Thymus (tissue), 11 donors: ENCODE measurements around the gene FAM117A. TPM values are rescaled to one million over a fixed set of nuclear protein-coding genes. Genes with fewer than 3 reads are reported as not detected.
"Not testable (repeated sequence)": the region's sequence is repeated elsewhere in the genome, so short reads cannot be mapped to it uniquely, and the experiment has no call there.

Source experiments
- DNase-seq, 9 donors: peaks; one replicate each; pipeline ENCODE4 v3.0.0-alpha.2; 2013; ENCODE audit warnings: low spot score in 9 of 9, low read depth in 6 of 9, missing footprints in 1 of 9
- H3K27ac ChIP-seq, 2 donors: one replicate each; pipeline ENCODE4 v1.5.1; 2013; ENCODE audit warnings: control low read depth in 1 of 2, low read depth in 1 of 2, low read length in 1 of 2, mild to moderate bottlenecking in 1 of 2, moderate library complexity in 1 of 2
- H3K27me3 ChIP-seq, 2 donors: one replicate each; pipeline ENCODE4 v1.5.1; 2013; ENCODE audit warnings: low read length in 1 of 2; ENCODE audit not compliant: control insufficient read depth in 2 of 2, insufficient read depth in 1 of 2
- H3K36me3 ChIP-seq, 2 donors: one replicate each; pipeline ENCODE4 v1.5.1; 2013; ENCODE audit warnings: low read length in 1 of 2, mild to moderate bottlenecking in 1 of 2, moderate library complexity in 1 of 2; ENCODE audit not compliant: control insufficient read depth in 2 of 2, insufficient read depth in 2 of 2
- H3K4me1 ChIP-seq, 2 donors: one replicate each; pipeline ENCODE4 v1.5.1; 2013; ENCODE audit warnings: low read length in 2 of 2; ENCODE audit not compliant: control insufficient read depth in 2 of 2, insufficient read depth in 2 of 2
- H3K4me3 ChIP-seq, 2 donors: one replicate each; pipeline ENCODE4 v1.5.1; 2013; ENCODE audit warnings: low read length in 2 of 2, control low read depth in 1 of 2, mild to moderate bottlenecking in 1 of 2
- H3K9me3 ChIP-seq, 2 donors: one replicate each; pipeline ENCODE4 v1.5.1; 2013; ENCODE audit warnings: low read length in 1 of 2, mild to moderate bottlenecking in 1 of 2; ENCODE audit not compliant: control insufficient read depth in 2 of 2, insufficient read depth in 1 of 2
- WGBS: extraction: QIAGEN DNeasy Blood & Tissue Kit; methylation state at CpG from one replicate; pipeline ENCODE4 v1.1.7; 2013; 5-methylcytosine and 5-hydroxymethylcytosine counted together
- polyA plus RNA-seq: library from polyadenylated mRNA; stranded (reverse); fragments of 200-250 nt; gene quantifications from one replicate; pipeline ENCODE4 v1.2.3, GENCODE V29; 2013
- total RNA-seq: library from RNA; stranded (reverse); fragments of 120-200 nt; gene quantifications from one replicate; pipeline ENCODE4 v1.2.4, GENCODE V29; 2013
- donor health status: healthy.

Gene FAM117A
- total and polyA plus RNA-seq, 2 donors = 10.3 to 13.6 TPM

DNA sequence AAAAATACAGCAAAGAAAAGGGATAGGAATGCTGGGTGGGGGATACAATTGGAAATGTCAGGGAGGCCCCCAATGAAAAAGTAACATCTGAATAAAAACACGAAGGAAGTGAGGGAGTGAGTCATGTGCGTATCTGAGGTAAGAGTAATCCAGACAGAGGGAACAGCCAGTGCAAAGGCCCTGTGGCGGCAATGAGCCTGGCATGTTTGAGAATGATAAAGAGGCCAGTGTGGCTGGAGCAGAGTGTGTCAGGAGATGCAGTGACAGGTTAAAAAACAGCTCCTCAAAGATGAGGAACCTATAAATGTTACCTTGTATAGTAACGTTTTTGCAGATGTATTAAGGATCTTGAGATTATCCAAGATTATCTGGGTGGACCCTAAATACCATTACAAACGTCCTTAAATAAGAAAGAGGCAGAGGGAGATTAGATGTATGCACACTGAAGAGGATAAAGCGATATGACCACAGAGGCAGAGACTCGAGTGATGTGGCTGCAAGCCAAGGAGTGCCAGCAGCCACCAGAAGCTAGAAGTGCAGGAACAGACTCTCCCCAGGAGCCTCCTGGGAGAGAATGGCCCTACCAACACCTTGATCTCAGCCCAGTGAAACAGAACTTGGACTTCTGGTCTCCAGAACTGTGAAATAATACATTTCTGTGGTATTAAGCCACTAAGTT, 38.3 kb downstream of the FAM117A start:
- 97% methylated on average over 7 of the region's 7 CpGs for WGBS
- Histone ChIP-seq H3K36me3 (peaks cover 28 to 51% of the 10 kb centered on the region in 2 donors), H3K27ac (no peak overlapping the region), H3K4me3 (no peak overlapping the region), H3K9me3 (peaks cover 0 to 3% of the 10 kb centered on the region in 2 donors), H3K27me3 (no peaks in the 10 kb centered on the region), H3K4me1 (peaks cover 25 to 46% of the 10 kb centered on the region in 2 donors)
- DNase-seq = no peak

DNA sequence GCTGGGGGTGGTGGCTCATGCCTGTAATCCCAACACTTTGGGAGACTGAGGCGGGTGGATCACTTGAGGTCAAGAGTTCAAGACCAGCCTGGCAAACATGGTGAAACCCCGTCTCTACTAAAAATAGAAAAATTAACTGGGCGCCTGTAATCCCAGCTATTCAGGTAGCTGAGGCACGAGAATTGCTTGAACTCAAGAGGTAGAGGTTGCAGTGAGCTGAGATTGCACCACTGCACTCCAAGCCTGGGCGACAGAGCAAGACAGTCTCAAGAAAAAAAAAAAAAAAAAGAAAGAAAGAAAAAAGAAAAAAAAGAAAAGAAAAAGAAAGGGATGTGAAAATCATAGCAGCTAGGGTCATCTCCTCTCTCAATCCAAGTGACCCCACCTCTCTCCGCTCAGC, 39.4 kb downstream of the FAM117A start:
- peaks cover 18 to 36% of the 10 kb centered on the region in 2 donors for H3K4me1 ChIP-seq
- not testable (repeated sequence) for DNase-seq, H3K27ac ChIP-seq, H3K27me3 ChIP-seq, H3K4me3 ChIP-seq, H3K9me3 ChIP-seq
- WGBS = 97% methylated on average over 6 of the region's 6 CpGs
- peaks cover 33 to 57% of the 10 kb centered on the region in 2 donors for H3K36me3 ChIP-seq

DNA sequence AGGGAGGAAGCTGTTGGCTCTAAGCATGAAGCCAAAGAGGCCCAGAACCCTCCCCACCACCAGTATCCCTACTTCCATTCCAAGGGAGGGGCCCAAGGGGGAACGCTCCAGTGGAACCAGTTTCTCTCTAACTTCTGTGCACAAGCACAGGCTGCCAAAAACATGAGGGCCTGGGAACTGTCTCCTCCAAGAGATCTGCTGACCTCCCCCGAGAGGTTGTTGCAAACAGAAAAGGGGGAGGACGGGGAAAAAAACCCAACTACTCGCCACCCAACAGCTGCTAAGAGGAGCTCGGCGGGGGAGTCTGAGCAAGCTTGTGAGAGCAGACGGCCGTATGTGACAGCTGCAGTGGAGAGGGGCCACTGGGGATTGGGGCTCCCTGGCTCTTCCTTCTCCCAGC, 40.5 kb downstream of the FAM117A start:
- no peak overlapping the region for H3K4me3 ChIP-seq
- peaks cover 37 to 69% of the 10 kb centered on the region in 2 donors for H3K36me3 ChIP-seq
- DNase-seq = peak in 1 of 9 donors; percentile 71
- 24% methylated on average over 8 of the region's 8 CpGs for WGBS
- peak overlapping the region in 1 of 2 donors; percentile 55 for H3K27ac ChIP-seq
- peaks cover 0 to 3% of the 10 kb centered on the region in 2 donors for H3K9me3 ChIP-seq
- H3K4me1 ChIP-seq = peaks cover 14 to 26% of the 10 kb centered on the region in 2 donors
- H3K27me3 ChIP-seq = no peaks in the 10 kb centered on the region

DNA sequence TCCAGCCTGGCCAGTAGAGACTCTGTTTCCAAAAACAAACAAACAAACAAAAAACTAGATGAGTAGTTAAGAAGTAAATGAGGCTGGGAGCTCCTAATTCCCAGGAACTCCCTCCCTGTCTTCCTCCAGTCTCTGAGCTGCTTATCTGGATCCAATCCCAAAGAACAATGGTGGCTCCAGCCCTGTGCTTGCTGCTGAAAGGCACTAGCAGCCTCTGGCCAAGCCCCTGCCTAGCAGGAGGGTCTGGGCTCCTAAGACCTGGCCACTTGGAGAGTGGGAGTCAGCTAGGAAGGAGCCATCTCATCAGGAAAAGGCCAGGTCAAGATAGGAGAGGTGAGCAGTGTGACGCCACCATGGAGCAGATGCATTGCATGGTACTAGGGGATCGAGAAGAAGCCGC, 41.9 kb downstream of the FAM117A start:
- no peak for DNase-seq
- whole genome bisulfite sequencing = 97% methylated on average over 3 of the region's 3 CpGs
- Histone ChIP-seq H3K27me3 (no peaks in the 10 kb centered on the region), H3K4me1 (peaks cover 14 to 24% of the 10 kb centered on the region in 2 donors), H3K36me3 (peaks cover 50 to 76% of the 10 kb centered on the region in 2 donors), H3K9me3 (peaks cover 0 to 3% of the 10 kb centered on the region in 2 donors), H3K27ac (no peak overlapping the region), H3K4me3 (no peak overlapping the region)

DNA sequence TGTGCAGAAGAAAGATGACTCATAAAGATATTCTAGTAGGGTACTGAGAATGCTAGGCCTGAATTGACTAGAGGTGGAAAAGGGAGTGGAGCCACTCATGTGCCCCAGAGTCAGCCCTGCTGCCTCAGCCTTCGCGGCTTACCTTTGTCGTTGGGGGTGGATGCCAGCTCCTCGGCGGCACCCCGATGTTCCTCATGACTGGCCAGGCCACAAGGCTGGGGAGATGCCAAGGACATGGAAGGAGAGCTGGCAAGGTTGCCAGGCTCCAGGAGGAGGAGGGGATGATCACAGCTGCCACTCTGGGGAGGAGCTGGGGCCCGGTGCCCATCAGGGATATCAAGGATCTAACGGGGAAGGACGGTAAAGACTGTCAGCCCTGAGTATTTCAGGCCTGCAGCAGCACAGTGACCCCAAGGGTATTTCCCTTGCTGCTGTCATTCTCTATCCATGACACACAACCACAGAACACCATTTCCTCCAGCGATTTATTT, 46.5 kb downstream of the FAM117A start:
- Histone ChIP-seq H3K4me3 (no peak overlapping the region), H3K9me3 (no peaks in the 10 kb centered on the region), H3K27me3 (no peaks in the 10 kb centered on the region), H3K27ac (no peak overlapping the region), H3K36me3 (peaks cover 74 to 96% of the 10 kb centered on the region in 2 donors), H3K4me1 (peaks cover 0 to 4% of the 10 kb centered on the region in 2 donors)
- DNase-seq = no peak
- 95% methylated on average over 10 of the region's 10 CpGs for WGBS

DNA sequence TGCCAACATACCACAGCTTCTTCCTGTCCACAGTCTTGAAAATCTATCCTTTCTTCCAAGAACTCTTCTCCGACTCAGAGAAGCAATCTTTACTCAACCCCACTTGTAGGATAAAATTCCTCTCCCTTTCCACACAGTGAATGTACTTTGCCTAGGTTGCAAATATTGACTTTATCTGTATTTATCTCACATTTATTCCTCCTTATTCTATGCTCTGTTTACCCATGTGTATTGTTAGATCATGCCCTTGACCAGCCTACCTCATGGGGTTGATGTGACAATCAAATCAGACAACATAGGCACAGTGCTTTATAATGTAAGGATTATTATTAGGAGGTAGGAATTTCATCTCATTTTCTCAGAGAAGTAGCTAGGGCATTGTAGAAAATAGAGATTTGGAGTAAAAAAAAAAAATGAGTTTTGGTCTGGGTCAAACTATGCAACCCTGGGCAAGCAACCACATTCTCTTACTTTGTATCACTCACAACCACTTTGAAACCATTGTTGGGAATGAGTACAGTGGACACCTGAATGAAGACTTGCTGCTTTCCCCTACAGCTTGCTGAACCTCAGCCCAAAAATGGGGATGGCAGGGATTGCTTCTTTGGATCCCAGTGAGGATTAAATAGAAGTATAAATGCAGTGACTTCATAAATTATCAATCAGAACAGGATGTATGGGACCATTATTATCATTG, 47.1 kb downstream of the FAM117A start:
- DNase-seq = no peak
- Histone ChIP-seq H3K27me3 (no peaks in the 10 kb centered on the region), H3K27ac (no peak overlapping the region), H3K4me3 (no peak overlapping the region), H3K36me3 (peaks cover 73 to 96% of the 10 kb centered on the region in 2 donors), H3K4me1 (no peaks in the 10 kb centered on the region), H3K9me3 (no peaks in the 10 kb centered on the region)
- WGBS = 98% methylated on average over 1 of the region's 1 CpG

DNA sequence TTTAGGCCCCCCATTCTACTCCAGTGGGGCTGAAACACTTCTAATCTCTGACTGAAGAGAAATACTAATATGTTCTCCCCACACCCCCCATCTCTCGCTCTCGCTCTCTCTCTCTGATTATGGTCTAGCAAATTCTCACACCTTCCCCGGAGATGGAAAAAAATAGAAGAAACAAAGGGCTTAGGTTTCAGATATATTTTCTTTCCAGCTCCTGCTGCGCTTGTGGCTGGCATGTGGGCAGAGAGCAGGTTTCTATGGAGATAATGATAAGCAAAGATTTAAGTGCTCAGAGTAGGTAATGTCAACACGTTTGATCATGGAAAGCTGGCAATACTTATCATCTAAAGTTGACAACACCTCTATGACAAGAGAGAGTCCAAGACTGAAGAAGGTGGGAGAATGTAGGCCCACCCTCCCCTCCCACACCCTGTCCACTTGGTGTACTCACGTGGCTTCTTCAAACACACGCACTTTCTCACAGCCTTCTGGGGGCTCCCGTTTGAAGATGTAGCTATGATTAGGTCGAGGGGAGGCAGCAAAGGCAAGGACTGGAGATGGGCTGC, 48.1 kb downstream of the FAM117A start:
- H3K27ac ChIP-seq = no peak overlapping the region
- H3K4me3 ChIP-seq = no peak overlapping the region
- no peaks in the 10 kb centered on the region for H3K9me3 ChIP-seq
- 93% methylated on average over 9 of the region's 9 CpGs for WGBS
- no peaks in the 10 kb centered on the region for H3K4me1 ChIP-seq
- peaks cover 73 to 94% of the 10 kb centered on the region in 2 donors for H3K36me3 ChIP-seq
- no peaks in the 10 kb centered on the region for H3K27me3 ChIP-seq
- no peak for DNase-seq

DNA sequence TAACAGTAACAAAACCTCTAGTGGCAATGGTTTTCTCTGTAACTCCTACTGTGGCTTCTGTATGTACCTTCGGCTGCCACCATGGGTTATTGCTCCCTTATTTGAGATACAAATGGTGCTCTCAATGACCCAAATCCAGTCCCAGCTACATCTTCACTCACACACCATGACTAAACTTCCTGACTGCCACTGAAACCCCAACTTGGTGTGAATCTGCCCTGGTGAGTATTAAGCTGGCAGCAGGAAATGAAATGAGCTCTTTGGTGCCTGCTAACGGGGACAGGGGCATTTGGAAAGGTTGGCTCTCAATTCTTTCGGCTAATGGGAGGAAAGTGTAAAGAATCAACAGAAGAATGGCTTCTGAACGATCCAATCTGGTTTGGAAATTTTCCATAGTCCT, 48.7 kb downstream of the FAM117A start:
- no peak for DNase-seq
- no peaks in the 10 kb centered on the region for H3K9me3 ChIP-seq
- H3K27me3 ChIP-seq = no peaks in the 10 kb centered on the region
- no peak overlapping the region for H3K27ac ChIP-seq
- no peaks in the 10 kb centered on the region for H3K4me1 ChIP-seq
- 96% methylated on average over 4 of the region's 4 CpGs for WGBS
- peaks cover 72 to 94% of the 10 kb centered on the region in 2 donors for H3K36me3 ChIP-seq
- no peak overlapping the region for H3K4me3 ChIP-seq
